GM12878 (cell line): ENCODE data around the gene KIZ. TPM values are rescaled to one million over a fixed set of nuclear protein-coding genes. Genes with fewer than 3 reads are reported as not detected.

Experiments used
- BACH1 ChIP-seq: fragments of 450-650 bp; IDR thresholded peaks from 2 replicates; pipeline ENCODE4 v1.6.1; 2017; ENCODE audit warnings: mild to moderate bottlenecking, borderline replicate concordance
- BRCA1 ChIP-seq: IDR thresholded peaks from 2 replicates; pipeline ENCODE4 v1.6.1; 2011; ENCODE audit warnings: low read depth, low read length, improper control_type of control experiment
- CHD4 ChIP-seq: fragments of 200-600 bp; sonication (generic); IDR thresholded peaks from 2 replicates; pipeline ENCODE4 v1.6.1; 2016; ENCODE audit warnings: mild to moderate bottlenecking
- KAT2A ChIP-seq: conservative IDR thresholded peaks from 2 replicates; pipeline ENCODE4 v1.6.1; 2011; ENCODE audit warnings: low read depth, low read length; ENCODE audit not compliant: control insufficient read depth
- MYB ChIP-seq: fragments of 150-350 bp; IDR thresholded peaks from 2 replicates; pipeline ENCODE4 v1.6.1; 2014; ENCODE audit warnings: mild to moderate bottlenecking, low read depth, low read length, borderline replicate concordance
- STAT3 ChIP-seq: IDR thresholded peaks from 2 replicates; pipeline ENCODE4 v1.6.1; 2011; ENCODE audit warnings: low read depth, low read length, improper control_type of control experiment
- TCF12 ChIP-seq: IDR thresholded peaks from 2 replicates; pipeline ENCODE4 v1.6.1; 2011; ENCODE audit warnings: low read depth, mild to moderate bottlenecking, low read length
- ZZZ3 ChIP-seq: IDR thresholded peaks from 2 replicates; pipeline ENCODE4 v1.6.1; 2011; ENCODE audit warnings: low read depth; ENCODE audit not compliant: control insufficient read depth, insufficient read length
- polyA plus RNA-seq, 11 experiments: library from polyadenylated mRNA; depleted of rRNA in 4 of 11; unstranded in 6 of 11; stranded (reverse) in 5 of 11; fragments of >200 nt; fragmentation: Nextera tagmentation in 4 of 11; fragmentation: Illumina TruSeq in 1 of 11; extraction: Ambion mirVana in 4 of 11; extraction: Trizol in 1 of 11; gene quantifications; 1 replicate in 1 of 11; 2 replicates in 10 of 11; pipeline versions ENCODE4 v1.2.1 to v1.2.3, GENCODE V29; 2011 to 2016; ENCODE audit warnings: inconsistent platforms in 2 of 11, missing spikeins in 2 of 11, low read depth in 1 of 11
- total RNA-seq, 4 experiments: library from RNA; depleted of rRNA in 3 of 4; stranded (reverse); fragments of >200 nt in 3 of 4; fragmentation: Illumina TruSeq in 1 of 4; extraction: Trizol in 1 of 4; gene quantifications; 2 replicates each; pipeline versions ENCODE4 v1.2.1 to v1.2.3, GENCODE V29; 2013 to 2021
- TF ChIP-seq, protein P1 (sequence below): fragments of 150-350 bp; IDR thresholded peaks from 2 replicates; pipeline ENCODE4 v1.6.1; 2016; ENCODE audit warnings: low read depth, low read length
- TF ChIP-seq, protein P2 (sequence below): fragments of 450-650 bp; IDR thresholded peaks from 2 replicates; pipeline ENCODE4 v1.6.1; 2018; ENCODE audit warnings: borderline replicate concordance, mild to moderate bottlenecking; ENCODE audit not compliant: partially characterized antibody

KIZ gene
- total and polyA plus RNA-seq, 10 of the 15 experiments (the other 5 are each of a cell fraction or from before 2014, with no cell fraction given) = 2.7 to 11.0 (median 7.3) TPM

DNA sequence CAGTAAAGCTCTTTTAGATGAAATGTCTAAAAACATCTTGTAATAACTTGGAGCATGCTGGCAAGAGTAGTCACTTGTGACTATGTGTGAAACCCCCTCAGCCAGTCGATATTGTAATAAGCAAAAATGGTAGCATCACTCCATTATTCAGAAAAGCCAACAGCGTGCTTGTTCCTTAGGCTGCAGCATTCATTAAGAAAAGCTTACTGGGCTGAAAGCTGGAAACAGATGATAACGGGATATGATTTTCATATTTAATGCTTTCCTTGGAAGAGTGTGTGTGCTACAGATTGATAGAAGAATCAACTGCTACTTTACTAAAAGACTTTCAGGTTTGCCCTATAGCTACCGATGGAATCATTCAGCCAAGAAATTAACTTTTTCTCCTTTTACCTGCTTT, 20.3 kb downstream of the KIZ start (continued):
- TF ChIP-seq, protein P1, sequence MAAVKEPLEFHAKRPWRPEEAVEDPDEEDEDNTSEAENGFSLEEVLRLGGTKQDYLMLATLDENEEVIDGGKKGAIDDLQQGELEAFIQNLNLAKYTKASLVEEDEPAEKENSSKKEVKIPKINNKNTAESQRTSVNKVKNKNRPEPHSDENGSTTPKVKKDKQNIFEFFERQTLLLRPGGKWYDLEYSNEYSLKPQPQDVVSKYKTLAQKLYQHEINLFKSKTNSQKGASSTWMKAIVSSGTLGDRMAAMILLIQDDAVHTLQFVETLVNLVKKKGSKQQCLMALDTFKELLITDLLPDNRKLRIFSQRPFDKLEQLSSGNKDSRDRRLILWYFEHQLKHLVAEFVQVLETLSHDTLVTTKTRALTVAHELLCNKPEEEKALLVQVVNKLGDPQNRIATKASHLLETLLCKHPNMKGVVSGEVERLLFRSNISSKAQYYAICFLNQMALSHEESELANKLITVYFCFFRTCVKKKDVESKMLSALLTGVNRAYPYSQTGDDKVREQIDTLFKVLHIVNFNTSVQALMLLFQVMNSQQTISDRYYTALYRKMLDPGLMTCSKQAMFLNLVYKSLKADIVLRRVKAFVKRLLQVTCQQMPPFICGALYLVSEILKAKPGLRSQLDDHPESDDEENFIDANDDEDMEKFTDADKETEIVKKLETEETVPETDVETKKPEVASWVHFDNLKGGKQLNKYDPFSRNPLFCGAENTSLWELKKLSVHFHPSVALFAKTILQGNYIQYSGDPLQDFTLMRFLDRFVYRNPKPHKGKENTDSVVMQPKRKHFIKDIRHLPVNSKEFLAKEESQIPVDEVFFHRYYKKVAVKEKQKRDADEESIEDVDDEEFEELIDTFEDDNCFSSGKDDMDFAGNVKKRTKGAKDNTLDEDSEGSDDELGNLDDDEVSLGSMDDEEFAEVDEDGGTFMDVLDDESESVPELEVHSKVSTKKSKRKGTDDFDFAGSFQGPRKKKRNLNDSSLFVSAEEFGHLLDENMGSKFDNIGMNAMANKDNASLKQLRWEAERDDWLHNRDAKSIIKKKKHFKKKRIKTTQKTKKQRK = no peak
- TF ChIP-seq, protein P2, sequence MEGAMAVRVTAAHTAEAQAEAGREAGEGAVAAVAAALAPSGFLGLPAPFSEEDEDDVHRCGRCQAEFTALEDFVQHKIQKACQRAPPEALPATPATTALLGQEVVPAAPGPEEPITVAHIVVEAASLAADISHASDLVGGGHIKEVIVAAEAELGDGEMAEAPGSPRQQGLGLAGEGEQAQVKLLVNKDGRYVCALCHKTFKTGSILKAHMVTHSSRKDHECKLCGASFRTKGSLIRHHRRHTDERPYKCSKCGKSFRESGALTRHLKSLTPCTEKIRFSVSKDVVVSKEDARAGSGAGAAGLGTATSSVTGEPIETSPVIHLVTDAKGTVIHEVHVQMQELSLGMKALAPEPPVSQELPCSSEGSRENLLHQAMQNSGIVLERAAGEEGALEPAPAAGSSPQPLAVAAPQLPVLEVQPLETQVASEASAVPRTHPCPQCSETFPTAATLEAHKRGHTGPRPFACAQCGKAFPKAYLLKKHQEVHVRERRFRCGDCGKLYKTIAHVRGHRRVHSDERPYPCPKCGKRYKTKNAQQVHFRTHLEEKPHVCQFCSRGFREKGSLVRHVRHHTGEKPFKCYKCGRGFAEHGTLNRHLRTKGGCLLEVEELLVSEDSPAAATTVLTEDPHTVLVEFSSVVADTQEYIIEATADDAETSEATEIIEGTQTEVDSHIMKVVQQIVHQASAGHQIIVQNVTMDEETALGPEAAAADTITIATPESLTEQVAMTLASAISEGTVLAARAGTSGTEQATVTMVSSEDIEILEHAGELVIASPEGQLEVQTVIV = no peak
- no peak for TF ChIP-seq BACH1
- TF ChIP-seq KAT2A = no peak
- TF ChIP-seq CHD4 = no peak
- TF ChIP-seq TCF12 = no peak
- TF ChIP-seq MYB = no peak
- TF ChIP-seq BRCA1 = no peak
- TF ChIP-seq STAT3 = no peak
- TF ChIP-seq ZZZ3 = no peak
- TF ChIP-seq, all 136 proteins: peak for 0
